ENCODE measurements around the gene CATSPERB.

- TF ChIP-seq CTCF (optimal IDR thresholded peaks at IDR 0.05 in 1 of 3, IDR thresholded peaks at IDR 0.05 in 1 of 3, conservative IDR thresholded peaks at IDR 0.05 in 1 of 3; ENCODE audit: extremely low read depth in 1 of 3, insufficient read depth in 2 of 3, low read length in 3 of 3): no peak
- no peak for TF ChIP-seq EZH2 (IDR thresholded peaks at IDR 0.05; ENCODE audit: low read length)
These were observed 52.6 kb downstream of the CATSPERB start for GRCh38 chr14:91679273-91679672.

Measured in keratinocyte (primary cell).